GM18502 (cell line): Measurements from ENCODE around the gene CES3.

Experiments
- ATAC-seq: cut with Tn5 transposase; IDR thresholded peaks from one replicate; pipeline ENCODE4 v1.9.1; 2021; ENCODE audit warnings: mild to moderate bottlenecking; ENCODE audit not compliant: unreplicated experiment, poor library complexity

CES3 gene

DNA sequence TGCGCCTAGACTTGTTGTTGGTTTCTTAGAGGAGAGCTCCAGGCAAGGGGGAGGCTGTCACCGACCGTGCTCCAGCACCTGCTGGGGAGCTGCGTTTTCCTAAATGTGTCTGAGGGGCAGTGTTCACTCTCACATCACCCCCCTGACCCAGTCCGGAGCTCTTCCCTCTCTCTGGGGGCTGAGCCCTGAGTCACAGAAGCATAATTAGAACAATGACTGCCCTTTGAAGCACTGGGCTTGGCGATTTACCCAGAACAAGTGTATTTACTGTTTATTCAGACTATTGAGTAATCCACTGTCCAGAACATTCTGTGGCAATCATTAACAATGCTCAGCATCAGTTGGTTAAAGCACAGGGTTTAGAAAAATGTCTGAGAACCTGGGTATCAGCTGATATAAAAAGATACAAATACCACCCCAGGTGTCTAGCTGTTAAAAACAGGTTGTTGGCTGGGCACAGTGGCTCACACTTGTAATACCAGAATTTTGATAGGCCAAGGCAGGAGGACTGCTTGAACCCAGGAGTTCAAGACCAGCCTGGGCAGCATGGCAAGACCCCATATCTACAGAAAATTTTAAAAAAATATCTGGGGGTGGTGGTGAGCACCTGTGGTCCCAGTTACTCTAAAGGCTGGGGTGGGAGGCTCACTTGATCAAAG is 35.4 kb downstream of the CES3 start:
- ATAC-seq = no peak

DNA sequence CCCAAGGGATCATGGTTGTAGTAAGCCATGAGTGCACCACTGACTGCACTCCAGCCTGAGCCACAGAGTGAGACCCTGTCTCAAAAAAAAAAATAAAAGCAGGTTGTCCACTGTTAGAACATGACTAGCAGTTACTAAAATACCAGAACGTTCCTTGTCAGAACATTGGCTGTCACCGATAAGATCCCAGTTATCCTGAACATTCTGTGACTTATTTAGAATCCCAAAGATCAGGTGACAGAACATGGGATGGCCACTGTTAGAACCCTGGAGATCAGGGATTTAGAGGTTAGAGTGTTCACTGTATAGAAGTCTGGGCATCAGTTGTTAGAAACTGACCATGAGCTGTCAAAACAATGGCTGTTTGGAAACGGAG is 35.9 kb downstream of the CES3 start:
- no peak for ATAC-seq

DNA sequence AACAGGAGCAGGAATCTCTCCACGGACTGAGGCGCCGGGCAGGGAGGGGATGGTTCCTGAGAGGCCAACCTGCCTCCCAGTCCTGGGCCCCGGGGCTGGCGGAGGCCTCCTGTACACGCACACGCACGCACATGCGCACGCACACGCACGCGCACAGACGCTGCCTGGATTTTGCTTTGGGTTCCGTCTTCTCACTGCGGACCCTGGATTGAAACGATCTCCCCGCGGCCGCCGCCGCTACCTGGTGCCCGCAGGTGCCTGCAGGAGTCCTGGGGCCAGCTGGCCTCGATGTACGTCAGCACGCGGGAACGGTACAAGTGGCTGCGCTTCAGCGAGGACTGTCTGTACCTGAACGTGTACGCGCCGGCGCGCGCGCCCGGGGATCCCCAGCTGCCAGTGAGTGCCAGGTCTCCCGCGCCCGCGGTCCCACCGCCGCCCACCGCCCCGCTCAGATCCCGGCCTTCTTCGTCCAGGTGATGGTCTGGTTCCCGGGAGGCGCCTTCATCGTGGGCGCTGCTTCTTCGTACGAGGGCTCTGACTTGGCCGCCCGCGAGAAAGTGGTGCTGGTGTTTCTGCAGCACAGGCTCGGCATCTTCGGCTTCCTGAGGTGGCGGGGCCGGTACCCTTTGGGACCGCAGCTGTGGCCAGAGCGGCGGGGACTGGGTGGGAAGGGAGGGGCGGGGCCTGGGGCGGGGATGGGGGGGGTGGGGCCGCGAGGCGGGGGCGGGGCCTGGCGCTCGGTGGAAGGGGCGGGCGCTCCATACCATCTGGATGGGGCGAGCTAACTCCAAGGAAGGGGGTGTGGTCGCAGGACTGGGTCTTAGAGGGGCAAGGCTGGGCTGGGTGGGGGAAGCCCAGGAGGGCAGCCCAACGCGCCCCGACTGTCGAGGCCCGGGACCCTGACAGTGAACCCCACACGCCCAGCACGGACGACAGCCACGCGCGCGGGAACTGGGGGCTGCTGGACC is 39.6 kb downstream of the CES3 start:
- no peak for ATAC-seq

DNA sequence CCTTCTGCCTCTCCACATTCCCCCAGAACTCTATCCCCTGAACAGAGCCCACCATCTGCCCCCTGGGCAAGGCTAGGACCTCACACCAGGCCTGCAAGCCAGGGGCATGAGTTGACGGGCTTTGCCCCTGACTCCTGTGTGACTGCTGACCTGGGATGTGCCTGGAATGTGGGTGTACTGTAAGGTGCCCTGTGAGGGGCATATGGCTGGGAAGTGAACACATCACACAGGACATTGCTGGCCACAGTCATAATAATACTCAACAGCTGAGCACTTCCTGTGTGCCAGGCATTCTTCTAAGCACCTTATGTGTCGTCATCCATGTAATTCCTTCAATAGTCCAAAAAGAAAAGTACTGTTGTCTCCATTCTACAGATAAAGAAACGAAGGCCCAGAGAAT is 40.7 kb downstream of the CES3 start:
- ATAC-seq = no peak

DNA sequence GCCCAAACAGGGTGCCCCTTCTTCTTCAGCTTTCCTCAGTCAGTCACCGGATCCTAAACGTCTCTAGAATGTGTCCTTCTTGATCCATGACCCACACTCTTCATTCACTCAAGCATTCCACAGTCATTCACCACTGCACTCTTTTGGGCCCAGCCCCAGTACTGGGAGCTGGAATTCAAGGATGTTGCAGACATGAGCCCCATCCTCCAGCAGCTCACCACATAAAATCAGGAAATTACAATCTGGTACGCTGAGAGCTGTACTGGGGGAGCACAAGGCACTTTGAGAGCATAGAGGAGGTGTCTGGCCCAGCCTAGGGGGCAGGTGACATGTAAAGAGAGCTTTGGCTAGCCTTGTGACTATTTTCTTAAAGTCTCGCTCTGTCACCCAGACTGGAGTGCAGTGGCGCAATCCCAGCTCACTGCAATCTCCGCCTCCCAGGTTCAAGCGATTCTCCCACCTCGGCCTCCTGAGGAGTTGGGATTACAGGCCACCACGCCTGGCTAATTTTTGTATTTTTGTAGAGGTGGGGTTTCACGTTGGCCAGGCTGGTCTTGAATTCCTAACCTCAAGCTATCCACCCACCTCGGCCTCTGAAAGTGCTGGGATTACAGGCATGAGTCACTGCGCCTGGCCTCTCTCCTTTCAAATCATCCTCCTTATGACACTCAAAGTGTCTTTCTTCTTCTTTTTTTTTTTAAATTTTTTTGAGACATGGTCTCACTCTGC is 46.0 kb downstream of the CES3 start:
- no peak for ATAC-seq

DNA sequence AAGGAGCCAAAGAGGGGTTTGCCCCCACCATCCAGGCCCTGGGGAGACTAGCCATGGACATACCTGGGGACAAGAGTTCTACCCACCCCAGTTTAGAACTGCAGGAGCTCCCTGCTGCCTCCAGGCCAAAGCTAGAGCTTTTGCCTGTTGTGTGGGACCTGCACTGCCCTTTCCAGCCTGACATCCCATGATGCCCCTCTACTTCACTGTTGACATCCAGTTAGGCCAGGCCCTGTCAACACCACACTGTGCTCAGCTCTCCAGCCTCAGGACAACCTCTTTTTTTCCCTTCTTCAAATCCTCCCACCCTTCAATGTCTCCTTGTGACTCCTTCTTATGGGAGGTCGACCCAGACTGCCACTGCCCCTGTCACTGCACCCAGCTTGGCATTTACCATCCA is 48.1 kb downstream of the CES3 start:
- ATAC-seq = no peak

DNA sequence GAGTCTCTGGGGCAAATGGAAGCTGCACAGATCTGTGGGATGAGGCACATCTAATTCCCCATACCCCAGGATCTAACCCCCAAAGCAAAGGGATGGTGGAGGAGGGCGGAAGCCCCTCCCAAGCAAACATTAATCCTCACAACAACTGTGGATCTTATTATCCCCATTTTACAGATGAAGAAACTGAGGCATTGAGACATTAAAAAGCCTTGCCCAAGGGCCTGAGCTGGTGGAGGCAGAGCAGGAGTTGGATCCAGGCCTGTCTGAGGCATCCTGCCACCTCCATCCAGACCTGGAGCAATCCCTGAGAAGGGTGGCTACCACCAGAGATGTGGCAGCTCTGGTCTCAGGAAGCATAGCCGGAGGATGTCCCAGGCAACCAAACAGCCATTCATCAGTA is 50.2 kb downstream of the CES3 start:
- ATAC-seq = no peak

DNA sequence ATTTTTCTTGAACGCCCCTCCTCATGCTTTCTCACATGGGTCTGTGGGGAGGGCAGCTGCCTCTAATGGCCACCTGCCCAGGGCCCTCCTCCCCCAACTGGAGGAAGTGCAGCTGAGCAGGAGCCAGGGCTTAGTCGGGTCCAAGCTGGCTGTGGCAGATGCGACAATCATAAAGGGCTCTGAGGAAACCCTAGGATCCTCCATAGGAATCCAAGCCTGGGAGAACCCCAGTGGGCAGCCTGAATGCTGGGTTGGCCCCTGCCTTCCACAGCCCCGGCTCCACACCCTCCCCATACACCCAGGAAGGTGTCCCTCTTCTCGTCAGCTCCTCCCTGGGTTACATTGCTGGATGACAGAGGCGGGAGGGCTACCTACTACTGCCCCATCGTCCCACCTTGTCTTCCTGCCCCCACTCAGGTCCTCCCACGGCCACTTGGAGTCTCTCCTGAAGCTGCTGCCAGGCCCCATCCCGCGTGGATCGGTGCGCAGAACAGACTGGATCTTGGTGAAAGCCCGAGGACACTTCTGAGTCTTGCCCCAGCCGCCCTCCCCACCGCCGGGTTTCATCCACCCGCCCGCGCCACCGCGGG is 52.3 kb downstream of the CES3 start:
- no peak for ATAC-seq

DNA sequence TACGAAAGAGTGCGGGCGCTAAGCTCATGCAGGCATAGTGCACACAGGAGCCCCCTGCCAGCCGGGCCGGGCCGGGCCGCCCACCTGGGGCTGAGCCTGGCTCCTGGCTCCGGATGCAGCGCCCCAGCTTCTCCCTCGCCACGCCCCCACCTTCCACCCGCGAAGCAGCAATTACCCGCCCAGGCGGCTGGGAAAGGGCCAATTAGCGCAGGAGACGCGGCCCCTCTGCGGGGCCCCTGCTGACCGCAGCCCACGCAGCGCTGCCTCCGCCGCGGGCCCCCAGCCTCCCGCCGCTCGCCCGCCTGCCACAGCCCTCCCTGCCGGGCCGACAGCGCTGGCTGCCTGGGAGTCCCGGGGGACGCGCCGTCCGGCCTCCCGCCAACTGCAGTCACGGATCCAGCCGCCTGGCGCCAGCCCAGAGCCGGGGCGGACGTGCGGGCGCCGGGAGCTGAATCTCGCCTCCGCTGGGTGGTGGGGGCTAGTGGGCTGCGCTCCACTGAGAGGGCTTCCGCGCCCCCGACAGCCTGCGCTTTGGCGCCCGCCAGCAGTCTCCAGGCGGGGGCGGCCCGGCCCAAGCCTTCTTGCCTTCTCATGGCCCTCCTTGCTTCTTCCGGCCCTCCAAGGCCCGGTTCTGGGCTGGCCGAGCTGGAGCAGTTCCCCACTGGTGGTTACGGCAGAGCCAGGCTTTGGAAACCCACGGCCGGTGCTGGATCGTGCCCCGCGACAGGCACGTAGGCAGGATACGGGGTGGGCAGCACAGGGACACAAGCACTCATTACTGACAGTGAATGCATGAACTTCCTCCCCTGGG is 53.0 kb downstream of the CES3 start:
- ATAC-seq = peak; percentile 54

DNA sequence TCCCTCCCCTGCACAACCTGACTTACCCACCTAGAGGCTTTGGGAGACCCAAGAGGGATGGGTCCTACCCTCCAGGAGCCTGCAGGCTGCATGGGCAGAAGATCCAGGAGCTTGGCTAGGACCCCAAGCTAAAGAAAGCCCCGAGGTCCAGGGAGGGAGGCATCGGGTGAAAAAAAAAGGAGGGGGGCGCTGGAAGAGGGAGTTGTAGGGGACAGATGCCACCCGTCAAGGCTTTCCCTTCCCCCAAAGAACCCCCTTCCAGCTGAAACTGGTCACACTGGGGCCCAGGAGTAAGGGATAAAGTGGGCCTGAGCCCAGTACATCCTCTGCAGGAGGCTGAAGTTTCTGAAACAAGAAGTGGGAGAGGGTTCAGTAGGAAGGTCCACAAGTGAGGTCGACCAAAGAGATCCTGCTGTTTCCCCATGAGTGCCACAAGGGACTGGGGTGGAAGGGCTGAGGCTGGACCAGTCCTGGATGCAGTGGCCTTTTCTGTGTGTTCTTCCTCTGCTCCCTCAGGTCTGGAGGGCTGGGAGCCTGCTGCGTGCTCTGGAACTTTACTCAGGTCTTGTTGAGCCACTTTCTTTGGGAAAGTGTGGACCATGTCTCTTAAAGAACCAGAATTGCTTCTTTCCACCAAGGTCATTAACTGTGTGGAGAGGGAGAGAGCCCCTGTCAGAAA is 53.7 kb downstream of the CES3 start:
- ATAC-seq = no peak

DNA sequence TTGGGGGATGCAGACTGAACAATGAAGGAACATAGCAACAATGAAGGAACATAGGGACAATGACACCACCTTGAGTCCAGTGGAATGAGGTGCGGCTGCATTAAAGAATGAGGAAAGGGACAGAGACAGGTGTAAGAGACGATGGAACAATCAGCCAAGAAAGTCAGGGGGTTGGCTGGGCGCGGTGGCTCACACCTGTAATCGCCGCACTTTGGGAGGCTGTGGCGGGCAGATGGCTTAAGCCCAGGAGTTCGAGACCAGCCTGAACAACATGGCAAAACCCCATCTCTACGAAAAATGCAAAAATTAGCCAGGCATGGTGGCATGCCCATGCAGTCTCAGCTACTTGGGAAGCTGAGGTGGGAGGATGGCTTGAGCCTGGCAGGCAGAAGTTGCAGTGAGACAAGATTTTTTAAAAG is 54.3 kb downstream of the CES3 start:
- no peak for ATAC-seq

DNA sequence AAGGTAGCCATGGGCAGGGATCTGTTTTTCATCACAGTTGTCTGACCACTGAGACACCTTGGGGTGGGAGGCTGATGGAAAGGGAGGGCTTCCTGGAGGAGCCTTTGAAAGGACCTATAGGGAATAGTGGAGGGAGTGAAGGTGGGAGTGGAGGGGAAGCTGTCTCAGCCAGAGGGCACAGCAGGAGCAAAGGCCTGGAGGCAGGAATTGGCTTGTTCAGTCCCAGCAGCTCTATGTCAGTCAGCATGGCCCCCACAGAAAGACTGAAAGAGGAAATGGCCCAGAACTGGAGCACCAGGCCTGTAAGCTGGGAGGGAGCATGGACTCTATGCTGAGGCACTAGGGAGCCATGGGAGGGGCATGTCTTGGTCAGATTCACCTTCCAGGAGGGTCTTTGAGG is 55.1 kb downstream of the CES3 start:
- no peak for ATAC-seq

DNA sequence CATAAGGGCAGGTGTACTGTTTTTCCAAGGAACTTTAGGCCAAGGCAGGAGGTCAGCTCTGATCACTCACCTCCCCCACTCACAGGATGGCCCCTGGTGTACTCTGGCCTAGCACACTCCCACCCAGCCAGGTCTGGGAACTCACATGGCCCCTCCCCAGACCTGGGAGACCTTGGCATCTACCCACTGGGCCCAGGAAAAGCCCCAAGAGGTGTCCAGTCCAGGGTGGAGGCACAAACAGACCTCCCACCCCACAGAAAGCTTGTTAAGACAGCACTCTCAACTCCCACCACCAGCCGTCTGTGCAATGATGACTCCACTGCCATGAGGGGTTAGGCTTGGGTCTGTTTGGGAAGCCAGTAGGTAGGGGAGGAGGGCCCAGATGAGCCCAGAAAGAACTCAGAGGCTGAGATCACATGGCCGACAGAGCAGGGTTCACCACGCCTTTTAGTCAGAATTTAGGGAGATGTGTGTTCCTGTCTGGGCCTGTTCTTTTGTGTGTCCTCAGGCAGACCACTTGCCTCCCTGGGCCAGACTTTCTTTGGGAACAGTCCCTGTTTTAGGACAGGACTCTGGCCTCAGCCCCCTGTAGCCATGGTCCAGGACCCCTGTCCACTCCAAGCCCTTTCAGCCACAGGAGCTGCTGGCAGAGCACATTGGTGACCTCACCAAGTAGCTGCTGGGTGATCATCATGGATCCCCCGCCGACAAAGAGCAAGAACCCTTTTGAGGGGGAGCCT is 55.8 kb downstream of the CES3 start:
- ATAC-seq = no peak

DNA sequence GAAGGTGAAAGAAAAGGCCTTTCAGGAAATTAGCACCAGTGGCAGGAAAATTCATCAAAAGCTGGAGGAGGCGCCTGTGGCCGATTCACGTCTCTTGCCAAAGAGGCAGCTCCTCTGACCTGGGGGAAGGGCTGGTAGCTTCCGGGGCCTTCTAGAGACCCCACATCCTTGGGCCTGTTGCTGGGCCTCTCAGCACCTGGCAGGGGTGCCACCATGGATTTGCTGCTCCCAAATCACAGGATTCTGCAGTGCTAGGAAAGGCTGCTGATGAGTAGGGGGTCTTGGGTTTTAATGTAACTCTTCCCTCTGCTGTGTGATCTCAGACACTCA is 56.3 kb downstream of the CES3 start:
- no peak for ATAC-seq

DNA sequence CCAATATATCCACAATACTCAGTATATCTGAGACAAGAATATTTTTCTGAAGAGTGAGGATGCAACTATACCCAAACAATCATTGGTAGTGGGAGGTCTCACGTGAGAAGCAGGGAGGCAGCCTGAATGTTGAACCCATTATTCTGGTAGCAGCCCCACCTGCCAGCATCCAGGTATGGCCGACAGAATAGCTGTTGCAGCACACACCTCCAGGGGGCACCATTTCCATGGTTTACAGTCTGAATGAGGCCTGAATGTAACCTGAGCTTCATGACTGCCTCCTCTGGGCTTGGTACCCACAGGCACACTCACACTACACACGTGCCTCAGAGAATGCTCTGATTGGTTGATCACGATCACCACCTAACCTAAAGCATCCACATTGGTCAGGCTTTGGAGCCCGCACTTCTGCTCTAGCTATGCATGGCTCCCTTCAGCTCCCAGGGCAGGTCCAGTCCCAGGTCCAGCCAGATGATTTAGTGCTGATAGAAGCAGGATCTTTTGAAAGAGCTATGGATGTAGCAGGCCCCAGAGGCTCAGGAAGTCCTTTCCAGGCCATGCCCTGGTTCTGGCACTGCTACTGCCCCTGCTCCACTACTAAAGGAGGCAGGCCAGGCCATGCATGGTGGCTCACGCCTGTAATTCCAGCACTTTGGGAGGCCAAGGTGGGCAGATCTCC is 56.9 kb downstream of the CES3 start:
- ATAC-seq = peak; percentile 89

DNA sequence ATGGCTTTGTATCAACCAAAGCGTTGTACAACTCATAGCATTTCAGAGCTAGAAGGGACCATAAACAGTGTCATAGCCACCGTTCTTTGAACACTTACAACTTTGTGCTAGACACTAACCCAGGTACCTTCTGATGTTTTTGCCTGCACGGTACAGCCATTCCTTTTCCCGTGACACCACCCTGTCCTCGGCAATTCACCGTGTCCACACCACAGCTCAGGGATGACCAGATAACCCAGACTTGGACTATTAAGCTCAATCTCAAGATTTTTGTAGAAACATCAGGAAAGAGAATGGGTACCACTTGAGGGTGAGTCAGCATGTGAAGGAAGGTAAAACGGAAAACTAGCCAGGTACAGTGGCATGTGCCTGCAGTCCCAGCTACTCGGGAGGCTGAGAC is 58.1 kb downstream of the CES3 start:
- no peak for ATAC-seq

DNA sequence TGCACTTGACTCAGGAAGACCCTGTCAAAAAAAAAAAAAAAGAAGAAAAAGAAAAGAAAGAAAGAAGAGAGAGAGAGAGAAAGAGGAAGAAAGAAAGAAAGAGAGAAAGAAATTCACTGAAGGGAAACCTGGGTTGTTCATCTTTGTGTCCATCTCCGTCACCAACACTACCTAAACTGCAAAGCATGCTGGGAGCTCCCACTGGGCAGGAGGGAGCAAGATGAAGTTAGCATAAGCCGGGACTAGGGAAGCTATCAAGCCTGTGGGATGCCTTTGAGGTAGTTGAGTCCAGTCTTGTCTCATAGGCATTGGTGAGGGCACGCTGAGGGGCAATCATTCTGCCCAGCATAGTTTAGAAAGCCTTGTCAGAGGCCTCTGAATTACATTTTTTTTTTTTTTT is 60.3 kb downstream of the CES3 start:
- ATAC-seq = no peak

DNA sequence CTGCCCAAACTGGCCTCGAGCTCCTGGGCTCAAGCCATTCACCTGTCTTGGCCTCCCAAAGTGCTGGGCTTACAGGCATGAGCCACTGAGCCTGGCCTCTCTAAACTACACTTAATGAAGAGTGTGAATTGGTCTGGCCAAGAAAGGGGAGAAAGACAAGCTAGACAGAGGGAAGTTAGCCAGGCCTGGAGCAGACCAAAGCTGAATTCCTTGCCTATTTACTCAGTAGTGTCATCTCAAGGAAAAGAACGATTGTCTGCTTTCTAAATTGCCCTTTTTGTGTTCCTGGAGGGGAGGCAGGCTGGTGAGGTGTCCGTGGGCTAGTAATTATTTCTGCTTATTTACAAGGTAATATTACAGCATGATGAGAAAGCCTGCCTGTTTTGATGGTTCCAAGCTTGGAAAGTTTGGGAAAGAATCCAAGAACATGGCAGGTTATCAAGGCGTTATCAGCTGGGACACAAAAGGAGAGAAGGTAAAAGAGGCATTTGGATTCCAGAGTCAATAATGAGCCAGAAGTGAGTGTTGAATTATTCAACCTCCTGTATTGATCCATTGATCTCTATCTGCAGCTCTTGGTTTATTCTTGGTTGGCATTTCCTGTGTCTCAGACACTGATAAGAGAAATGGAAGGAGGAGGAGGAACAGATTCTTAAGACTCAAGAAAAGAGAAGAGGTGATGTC is 61.6 kb downstream of the CES3 start:
- ATAC-seq = no peak
